Measurements from ENCODE around the gene MCMBP.
"Not testable (repeated sequence)": the region's sequence is repeated elsewhere in the genome, so short reads cannot be mapped to it uniquely, and the experiment has no call there.

- TF ChIP-seq ZNF24 (tag by site-specific recombination; IDR thresholded peaks at IDR 0.05); ZBTB20 (tag by site-specific recombination; IDR thresholded peaks at IDR 0.05); ATF2 (tag by site-specific recombination; IDR thresholded peaks at IDR 0.05; ENCODE audit: low read depth); ZNF211 (tag by site-specific recombination; IDR thresholded peaks at IDR 0.05; ENCODE audit: low read depth); MYNN (tag by site-specific recombination; IDR thresholded peaks at IDR 0.05; ENCODE audit: borderline replicate concordance); ZNF175 (tag by site-specific recombination; IDR thresholded peaks at IDR 0.05): not testable (repeated sequence)
- TF ChIP-seq, protein P1, sequence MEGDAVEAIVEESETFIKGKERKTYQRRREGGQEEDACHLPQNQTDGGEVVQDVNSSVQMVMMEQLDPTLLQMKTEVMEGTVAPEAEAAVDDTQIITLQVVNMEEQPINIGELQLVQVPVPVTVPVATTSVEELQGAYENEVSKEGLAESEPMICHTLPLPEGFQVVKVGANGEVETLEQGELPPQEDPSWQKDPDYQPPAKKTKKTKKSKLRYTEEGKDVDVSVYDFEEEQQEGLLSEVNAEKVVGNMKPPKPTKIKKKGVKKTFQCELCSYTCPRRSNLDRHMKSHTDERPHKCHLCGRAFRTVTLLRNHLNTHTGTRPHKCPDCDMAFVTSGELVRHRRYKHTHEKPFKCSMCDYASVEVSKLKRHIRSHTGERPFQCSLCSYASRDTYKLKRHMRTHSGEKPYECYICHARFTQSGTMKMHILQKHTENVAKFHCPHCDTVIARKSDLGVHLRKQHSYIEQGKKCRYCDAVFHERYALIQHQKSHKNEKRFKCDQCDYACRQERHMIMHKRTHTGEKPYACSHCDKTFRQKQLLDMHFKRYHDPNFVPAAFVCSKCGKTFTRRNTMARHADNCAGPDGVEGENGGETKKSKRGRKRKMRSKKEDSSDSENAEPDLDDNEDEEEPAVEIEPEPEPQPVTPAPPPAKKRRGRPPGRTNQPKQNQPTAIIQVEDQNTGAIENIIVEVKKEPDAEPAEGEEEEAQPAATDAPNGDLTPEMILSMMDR (tag by site-specific recombination; IDR thresholded peaks at IDR 0.05): not testable (repeated sequence)
- TF ChIP-seq, protein P2, sequence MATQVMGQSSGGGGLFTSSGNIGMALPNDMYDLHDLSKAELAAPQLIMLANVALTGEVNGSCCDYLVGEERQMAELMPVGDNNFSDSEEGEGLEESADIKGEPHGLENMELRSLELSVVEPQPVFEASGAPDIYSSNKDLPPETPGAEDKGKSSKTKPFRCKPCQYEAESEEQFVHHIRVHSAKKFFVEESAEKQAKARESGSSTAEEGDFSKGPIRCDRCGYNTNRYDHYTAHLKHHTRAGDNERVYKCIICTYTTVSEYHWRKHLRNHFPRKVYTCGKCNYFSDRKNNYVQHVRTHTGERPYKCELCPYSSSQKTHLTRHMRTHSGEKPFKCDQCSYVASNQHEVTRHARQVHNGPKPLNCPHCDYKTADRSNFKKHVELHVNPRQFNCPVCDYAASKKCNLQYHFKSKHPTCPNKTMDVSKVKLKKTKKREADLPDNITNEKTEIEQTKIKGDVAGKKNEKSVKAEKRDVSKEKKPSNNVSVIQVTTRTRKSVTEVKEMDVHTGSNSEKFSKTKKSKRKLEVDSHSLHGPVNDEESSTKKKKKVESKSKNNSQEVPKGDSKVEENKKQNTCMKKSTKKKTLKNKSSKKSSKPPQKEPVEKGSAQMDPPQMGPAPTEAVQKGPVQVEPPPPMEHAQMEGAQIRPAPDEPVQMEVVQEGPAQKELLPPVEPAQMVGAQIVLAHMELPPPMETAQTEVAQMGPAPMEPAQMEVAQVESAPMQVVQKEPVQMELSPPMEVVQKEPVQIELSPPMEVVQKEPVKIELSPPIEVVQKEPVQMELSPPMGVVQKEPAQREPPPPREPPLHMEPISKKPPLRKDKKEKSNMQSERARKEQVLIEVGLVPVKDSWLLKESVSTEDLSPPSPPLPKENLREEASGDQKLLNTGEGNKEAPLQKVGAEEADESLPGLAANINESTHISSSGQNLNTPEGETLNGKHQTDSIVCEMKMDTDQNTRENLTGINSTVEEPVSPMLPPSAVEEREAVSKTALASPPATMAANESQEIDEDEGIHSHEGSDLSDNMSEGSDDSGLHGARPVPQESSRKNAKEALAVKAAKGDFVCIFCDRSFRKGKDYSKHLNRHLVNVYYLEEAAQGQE (tag by site-specific recombination; IDR thresholded peaks at IDR 0.05): not testable (repeated sequence)
Observed at GRCh38 chr10:119889201-119889600, 16.6 kb upstream of the MCMBP start.

Measured in HEK293 (cell line).